ENCODE data around the gene LAMA5.

Gene LAMA5

GRCh38 chr20:62262064-62262463 is 105.0 kb downstream of the LAMA5 start:
- no peak for DNase-seq (ENCODE audit: low read depth)
- in situ Hi-C loops (cut with HindIII; ENCODE audit: low sequenced_read_pairs): no loop called here
- no peak for TF ChIP-seq CTCF (IDR thresholded peaks at IDR 0.05; ENCODE audit: low read depth, low read length, missing control alignments)
- no peak overlapping the region for H3K4me3 ChIP-seq (ENCODE audit: low read depth, low read length)

- no peak overlapping the region for H3K4me3 ChIP-seq (ENCODE audit: low read depth, low read length)
- DNase-seq (ENCODE audit: low read depth): no peak
- TF ChIP-seq CTCF (IDR thresholded peaks at IDR 0.05; ENCODE audit: low read depth, low read length, missing control alignments): no peak
- in situ Hi-C loops (cut with HindIII; ENCODE audit: low sequenced_read_pairs): no loop called here
Observed at GRCh38 chr20:62259294-62259565, 107.9 kb downstream of the LAMA5 start.

Measured in astrocyte of the cerebellum (primary cell).